Measurements from ENCODE around the gene LRRN2.

The LRRN2 gene

DNA sequence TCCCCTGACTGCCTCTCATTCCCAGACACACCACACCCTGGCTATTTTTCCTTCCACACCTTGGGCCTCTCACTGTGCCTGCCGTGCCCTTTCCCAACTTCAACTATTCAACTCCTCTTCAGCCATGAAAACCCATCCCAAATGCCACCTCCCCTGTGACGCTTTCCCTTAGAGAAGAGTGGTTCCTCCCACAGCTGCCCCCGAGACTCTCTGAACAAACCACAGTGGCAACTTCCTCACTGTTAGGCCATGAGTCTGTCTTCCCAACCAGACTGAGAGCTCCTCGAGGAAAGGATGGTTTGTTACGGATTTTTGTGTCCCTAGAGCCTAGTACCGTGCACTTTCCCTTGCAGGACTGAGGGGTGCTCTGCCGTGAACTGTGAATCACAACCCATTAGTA, 59.2 kb downstream of the LRRN2 start:
- no peak for DNase-seq

DNA sequence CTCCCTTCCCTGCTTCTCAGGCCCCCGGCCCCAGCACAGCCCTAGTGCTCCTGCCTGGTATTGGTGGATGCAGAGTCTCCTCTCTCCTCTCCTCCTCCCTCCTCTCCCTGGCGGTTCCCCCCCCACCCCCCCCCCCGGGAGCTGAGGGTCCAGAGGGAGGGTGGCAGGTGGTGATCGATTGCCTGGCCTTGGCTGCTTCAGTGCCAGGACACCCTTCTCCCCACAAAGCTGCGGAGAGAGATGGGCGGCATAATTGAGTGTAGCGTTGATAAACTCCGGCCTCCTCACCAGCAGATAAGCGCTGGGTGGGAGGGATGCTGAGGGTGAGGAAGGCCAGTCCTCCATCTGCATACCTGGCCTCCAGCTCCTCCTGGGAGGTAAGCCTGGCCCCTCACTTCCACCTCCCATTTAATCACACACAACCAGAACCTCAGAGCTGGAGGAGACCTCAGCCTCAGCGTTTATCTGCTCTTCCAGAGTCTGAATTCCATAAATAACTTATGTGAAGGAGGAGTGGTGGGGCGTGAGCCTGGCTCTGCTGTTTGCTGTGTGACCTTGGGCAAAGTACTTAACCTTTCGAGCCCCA, 60.8 kb downstream of the LRRN2 start:
- DNase-seq: no peak

- peak; percentile 5 to 12 for DNase-seq
These were observed 61.6 kb downstream of the LRRN2 start for GRCh38 chr1:204623894-204624361.

GRCh38 chr1:204623365-204623893, 62.1 kb downstream of the LRRN2 start:
- DNase-seq: no peak

- DNase-seq: no peak
These were observed 63.5 kb downstream of the LRRN2 start for GRCh38 chr1:204621996-204622395.

DNA sequence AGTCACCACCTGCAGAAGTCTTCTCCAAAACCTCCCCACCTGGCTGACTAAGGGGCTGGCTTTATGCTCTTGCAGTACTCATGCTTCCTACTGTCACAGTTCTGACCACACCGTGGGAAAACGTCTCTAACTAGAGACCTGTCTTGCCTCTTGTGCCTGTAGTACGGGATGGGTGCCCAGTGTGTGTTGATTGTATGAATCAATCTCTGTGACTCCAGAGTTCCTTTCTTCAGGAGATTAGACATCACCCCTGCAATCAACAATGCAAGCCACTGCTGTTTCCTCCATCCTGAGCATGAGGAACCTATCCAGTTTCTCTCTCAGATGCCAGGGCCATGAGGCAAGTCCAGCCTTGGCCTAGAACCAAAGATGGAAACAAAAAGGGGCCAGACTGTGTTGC, 64.1 kb downstream of the LRRN2 start:
- DNase-seq: no peak

- DNase-seq: no peak
These were observed 65.8 kb downstream of the LRRN2 start for GRCh38 chr1:204619721-204620120.

- no peak for DNase-seq
These were observed 67.3 kb downstream of the LRRN2 start for GRCh38 chr1:204618148-204618760.

DNA sequence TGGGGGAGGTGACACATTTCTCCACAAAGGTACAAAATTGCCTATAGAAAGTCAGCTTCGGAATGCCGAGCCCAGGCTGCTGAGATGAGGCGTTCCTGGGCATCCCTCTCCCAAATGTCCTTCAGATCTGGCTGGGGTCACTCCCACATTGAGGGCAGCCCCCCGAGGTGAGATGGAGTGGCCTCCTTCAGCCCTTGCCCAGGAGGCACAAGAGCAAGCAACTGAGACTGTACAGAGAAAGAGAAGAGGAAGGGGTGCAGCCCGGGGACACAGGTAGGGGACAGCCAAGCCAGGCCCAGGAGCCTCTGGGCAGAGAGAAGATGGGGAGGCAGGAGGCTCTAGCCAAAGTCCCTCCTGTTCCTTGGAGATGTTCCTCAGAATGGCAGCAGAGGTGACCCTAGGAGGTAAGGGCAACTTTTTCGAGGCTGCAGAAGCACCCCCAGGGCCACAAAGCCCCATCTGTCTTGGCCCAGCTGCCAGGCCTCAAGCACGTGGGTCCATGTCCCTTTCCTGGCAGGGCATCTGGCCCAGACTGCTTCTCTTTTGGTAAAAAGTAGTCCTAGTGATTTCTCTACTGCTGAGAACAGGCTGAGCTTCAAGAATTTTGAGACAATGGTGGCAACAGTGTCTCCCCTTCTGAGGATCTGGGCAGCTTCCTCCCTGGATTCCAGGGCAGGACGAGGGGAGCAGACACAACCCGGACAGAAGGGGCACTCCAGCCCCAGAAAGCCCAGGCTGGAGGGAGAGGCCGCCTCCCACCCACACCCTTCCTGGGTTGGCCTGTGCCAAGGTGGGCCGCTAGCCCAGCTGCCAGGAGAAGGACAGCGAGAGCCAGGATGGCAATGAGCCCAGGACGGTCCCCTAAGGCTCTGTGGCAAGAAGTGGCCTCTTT, 68.0 kb downstream of the LRRN2 start:
- no peak for DNase-seq

DNA sequence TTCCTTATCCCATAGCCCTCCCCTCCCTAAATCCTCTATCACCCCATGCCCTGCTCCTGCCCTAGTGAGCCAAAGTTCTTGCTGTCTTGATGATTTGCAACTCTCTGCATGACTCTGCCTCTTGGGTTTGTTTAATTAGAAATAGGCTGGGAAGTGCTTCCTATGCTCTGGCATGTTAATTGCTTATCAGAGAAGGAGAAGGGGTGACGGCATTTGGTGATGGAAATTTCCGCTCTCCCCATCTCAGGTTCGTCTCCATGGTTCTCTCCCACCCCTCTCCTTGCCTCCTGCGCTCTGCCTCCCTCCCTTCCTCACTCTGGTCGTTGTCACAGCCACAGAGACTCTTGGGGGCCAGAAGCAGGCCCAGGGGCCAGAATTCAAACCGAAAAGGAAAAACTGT, 68.9 kb downstream of the LRRN2 start:
- DNase-seq: no peak

DNA sequence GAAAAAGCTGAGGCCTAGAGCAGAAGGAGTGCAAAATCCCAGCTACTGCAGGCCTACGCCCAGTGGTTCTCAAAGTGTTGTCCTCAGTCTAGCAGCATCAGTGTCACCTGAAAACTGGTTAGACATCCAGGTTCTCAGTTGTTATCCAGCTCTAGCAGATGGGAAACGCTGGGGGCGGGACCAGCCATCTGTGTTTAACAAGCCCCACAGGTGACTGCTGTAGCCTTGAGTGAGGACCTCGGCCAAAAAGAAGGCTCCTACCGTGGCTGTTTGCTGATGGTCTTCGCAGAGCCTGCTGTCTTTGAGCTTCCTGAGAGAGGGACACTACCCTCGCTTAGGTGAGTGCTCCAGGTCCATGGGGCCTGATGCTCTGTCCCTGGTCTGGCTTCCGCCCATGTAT, 69.7 kb downstream of the LRRN2 start:
- no peak for DNase-seq

- DNase-seq: no peak
These were observed 71.9 kb downstream of the LRRN2 start for GRCh38 chr1:204613636-204614035.

- no peak for DNase-seq
These were observed 73.2 kb downstream of the LRRN2 start for GRCh38 chr1:204612326-204612725.

- DNase-seq: no peak
These were observed 74.5 kb downstream of the LRRN2 start for GRCh38 chr1:204611036-204611435.

DNA sequence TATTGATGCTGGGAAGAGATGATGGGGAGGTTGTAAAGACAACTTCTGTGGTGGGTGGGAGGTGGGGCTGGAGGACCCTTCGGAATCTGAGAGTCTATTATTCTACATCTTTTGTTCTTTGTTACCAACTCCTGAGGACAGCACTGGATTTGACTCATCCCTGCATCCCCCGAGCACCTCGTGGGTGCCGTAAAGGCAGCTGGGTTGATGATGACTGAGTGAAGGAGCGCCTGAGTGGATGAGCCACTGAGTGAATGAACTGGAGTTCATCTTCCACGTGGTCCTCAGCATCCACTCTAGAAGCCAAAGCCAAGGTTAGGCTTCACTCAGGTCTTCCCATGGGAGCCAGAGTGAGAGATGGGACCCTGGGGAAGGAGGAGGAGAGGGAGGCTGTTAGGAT, 77.6 kb downstream of the LRRN2 start:
- DNase-seq: no peak

DNA sequence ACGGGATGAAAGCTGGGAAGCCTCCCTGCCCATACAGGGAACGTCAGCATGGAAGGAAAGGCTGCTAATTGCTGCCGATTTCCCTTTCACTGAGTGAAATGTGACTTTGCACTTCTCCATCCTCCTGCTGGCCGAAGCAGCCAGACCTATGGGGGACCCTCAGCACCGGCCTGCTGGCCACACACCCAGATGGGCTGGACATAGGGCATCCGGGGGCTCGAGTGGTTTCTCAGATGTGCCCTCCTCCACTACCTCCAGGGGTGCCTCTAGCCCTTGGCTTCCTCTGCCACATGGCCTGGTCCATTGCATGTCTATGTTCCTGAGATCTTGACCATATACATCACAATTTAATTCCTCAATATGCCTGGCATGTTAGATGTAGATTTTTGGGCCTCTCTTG, 79.7 kb downstream of the LRRN2 start:
- DNase-seq: no peak

GRCh38 chr1:204602871-204603542, 82.5 kb downstream of the LRRN2 start:
- DNase-seq: no peak

DNA sequence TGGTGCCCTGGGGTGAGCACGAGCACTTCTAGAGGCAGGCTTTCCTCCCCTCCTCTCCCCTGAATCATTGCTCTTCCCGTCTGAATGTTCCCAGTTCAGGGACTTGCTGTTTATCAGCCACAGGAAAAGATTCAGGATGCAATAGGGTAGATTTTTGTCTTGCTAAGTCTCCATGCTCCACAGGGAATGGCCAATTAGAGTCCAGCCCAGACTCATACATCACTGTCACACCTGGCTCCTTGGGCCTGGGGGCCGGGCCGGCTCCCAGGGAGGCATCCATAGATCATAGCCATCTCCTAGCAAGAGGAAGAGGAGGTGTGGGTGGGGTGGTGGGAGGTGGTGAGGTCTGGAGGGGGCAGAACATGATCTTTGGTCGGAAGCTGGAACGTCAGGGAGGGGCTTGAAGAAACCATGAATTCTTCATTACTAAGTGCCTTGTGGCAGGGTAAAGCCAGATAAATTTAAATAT, 83.4 kb downstream of the LRRN2 start:
- no peak for DNase-seq

GRCh38 chr1:204600968-204601367, 84.6 kb downstream of the LRRN2 start:
- no peak for DNase-seq

DNA sequence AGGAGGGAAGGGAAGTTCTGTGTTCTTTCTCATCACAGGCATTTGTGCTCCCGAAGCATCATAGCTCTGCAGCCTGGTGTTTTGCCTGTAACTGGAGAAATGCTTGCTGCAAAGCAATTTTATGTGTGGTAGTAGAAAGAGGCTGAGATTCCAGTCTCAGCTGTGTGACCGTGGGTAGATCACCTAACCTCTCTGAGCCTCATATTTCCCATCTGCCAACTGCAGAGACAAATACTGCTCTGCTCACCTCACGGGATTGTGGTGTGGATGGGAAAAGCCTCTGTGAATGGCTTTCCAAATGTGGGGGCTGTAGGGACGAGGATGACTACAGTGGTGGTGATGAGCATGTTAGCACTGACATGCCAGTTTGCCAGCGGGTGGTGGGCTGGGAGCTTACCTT, 85.3 kb downstream of the LRRN2 start:
- DNase-seq: no peak

- no peak for DNase-seq
These were observed 85.9 kb downstream of the LRRN2 start for GRCh38 chr1:204599596-204599995.

DNA sequence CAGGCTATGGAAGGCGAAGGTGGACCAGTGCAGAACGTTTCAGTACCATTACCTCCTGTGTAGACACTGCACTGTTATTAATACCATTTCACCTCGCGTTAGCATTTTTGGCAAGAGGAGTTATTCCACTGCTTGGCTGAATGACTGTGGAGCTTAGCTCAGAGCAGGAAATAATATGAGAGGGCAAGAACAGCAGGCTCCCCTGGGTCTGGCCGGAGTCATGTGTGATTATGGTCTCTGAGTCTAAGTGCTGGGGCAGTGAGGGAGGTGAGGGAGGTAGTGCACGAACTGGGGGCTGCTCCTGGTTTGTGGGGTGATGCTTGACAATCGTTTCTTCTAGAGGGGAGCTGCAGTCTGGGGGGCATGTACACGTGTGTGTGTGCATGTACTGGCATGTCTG, 86.4 kb downstream of the LRRN2 start:
- no peak for DNase-seq
